HepG2 (cell line): ENCODE measurements around the gene SRD5A1. TPM values are rescaled to one million over a fixed set of nuclear protein-coding genes. Genes with fewer than 3 reads are reported as not detected.

ENCODE experiments used
- FLYWCH1 ChIP-seq: sonication (generic); formaldehyde crosslinking; IDR thresholded peaks from 2 replicates; pipeline ENCODE4 v1.8.1; 2023; ENCODE audit warnings: mild to moderate bottlenecking, missing genetic modification reagents
- FOXO1 ChIP-seq: sonication (generic); formaldehyde crosslinking; IDR thresholded peaks from 2 replicates; pipeline ENCODE4 v1.4.0; 2020; ENCODE audit warnings: missing genetic modification reagents
- HNRNPLL ChIP-seq: fragments of 200-400 bp; formaldehyde crosslinking; IDR thresholded peaks from 2 replicates; pipeline ENCODE4 v1.6.1; 2017; ENCODE audit warnings: mild to moderate bottlenecking, low read depth, low read length; ENCODE audit not compliant: poor library complexity, severe bottlenecking
- IRX3 ChIP-seq: sonication (generic); formaldehyde crosslinking; IDR thresholded peaks from 2 replicates; pipeline ENCODE4 v1.8.1; 2023; ENCODE audit warnings: mild to moderate bottlenecking, low read depth, missing genetic modification reagents, borderline replicate concordance
- ISL2 ChIP-seq: sonication (generic); formaldehyde crosslinking; IDR thresholded peaks from 2 replicates; pipeline ENCODE4 v1.5.0; 2020; ENCODE audit warnings: missing genetic modification reagents
- JUND ChIP-seq: sonication (generic); formaldehyde crosslinking; IDR thresholded peaks from 2 replicates; pipeline ENCODE4 v1.8.0; 2022; ENCODE audit warnings: mild to moderate bottlenecking, missing genetic modification reagents
- KDM3A ChIP-seq: IDR thresholded peaks from 2 replicates; pipeline ENCODE4 v1.6.1; 2018; ENCODE audit warnings: low read depth, missing compliant biosample characterization
- MATR3 ChIP-seq: sonication (generic); formaldehyde crosslinking; IDR thresholded peaks from 2 replicates; pipeline ENCODE4 v1.4.0; 2020; ENCODE audit warnings: missing genetic modification reagents
- MED8 ChIP-seq: sonication (generic); formaldehyde crosslinking; IDR thresholded peaks from 2 replicates; pipeline ENCODE4 v1.8.1; 2023; ENCODE audit warnings: mild to moderate bottlenecking, missing genetic modification reagents; ENCODE audit not compliant: insufficient replicate concordance
- PAX8 ChIP-seq: sonication (generic); formaldehyde crosslinking; IDR thresholded peaks from 2 replicates; pipeline ENCODE4 v1.8.0; 2022; ENCODE audit warnings: mild to moderate bottlenecking, missing genetic modification reagents, borderline replicate concordance
- REL ChIP-seq: sonication (generic); formaldehyde crosslinking; conservative IDR thresholded peaks from 2 replicates; pipeline ENCODE4 v1.8.0; 2022; ENCODE audit warnings: mild to moderate bottlenecking, missing genetic modification reagents, moderate library complexity
- TGIF2 ChIP-seq: IDR thresholded peaks from 2 replicates; pipeline ENCODE4 v1.6.1; 2016; ENCODE audit warnings: control low read depth, missing compliant biosample characterization
- YY1 ChIP-seq: IDR thresholded peaks from 2 replicates; pipeline ENCODE4 v1.6.1; 2011; ENCODE audit warnings: low read length, low read depth, moderate library complexity, mild to moderate bottlenecking; ENCODE audit not compliant: insufficient read depth, insufficient replicate concordance
- ZFP62 ChIP-seq: sonication (generic); formaldehyde crosslinking; IDR thresholded peaks from 2 replicates; pipeline ENCODE4 v1.4.0; 2020; ENCODE audit warnings: missing genetic modification reagents
- ZKSCAN8 ChIP-seq: IDR thresholded peaks from 2 replicates; pipeline ENCODE4 v1.6.1; 2016; ENCODE audit warnings: borderline replicate concordance, missing genetic modification reagents, missing compliant biosample characterization
- ZNF205 ChIP-seq: IDR thresholded peaks from 2 replicates; pipeline ENCODE4 v1.6.1; 2018; ENCODE audit warnings: missing biosample characterization, missing genetic modification reagents
- ZNF232 ChIP-seq: sonication (generic); formaldehyde crosslinking; IDR thresholded peaks from 2 replicates; pipeline ENCODE4 v1.4.0; 2020; ENCODE audit warnings: missing genetic modification reagents, borderline replicate concordance
- ZNF501 ChIP-seq: sonication (generic); formaldehyde crosslinking; IDR thresholded peaks from 2 replicates; pipeline ENCODE4 v1.5.1; 2020; ENCODE audit warnings: mild to moderate bottlenecking, moderate library complexity, missing genetic modification reagents
- ZNF543 ChIP-seq: sonication (generic); formaldehyde crosslinking; IDR thresholded peaks from 2 replicates; pipeline ENCODE4 v1.4.0; 2020; ENCODE audit warnings: mild to moderate bottlenecking, missing genetic modification reagents
- ZNF552 ChIP-seq: sonication (generic); formaldehyde crosslinking; IDR thresholded peaks from 2 replicates; pipeline ENCODE4 v1.9.0; 2022; ENCODE audit warnings: missing genetic modification reagents, mild to moderate bottlenecking, borderline replicate concordance
- ZNF567 ChIP-seq: sonication (generic); formaldehyde crosslinking; IDR thresholded peaks from 2 replicates; pipeline ENCODE4 v1.8.1; 2023; ENCODE audit warnings: mild to moderate bottlenecking, missing genetic modification reagents, borderline replicate concordance
- ZNF616 ChIP-seq: sonication (generic); formaldehyde crosslinking; IDR thresholded peaks from 2 replicates; pipeline ENCODE4 v1.5.0; 2020; ENCODE audit warnings: low read depth, mild to moderate bottlenecking, missing genetic modification reagents
- ZNF724P ChIP-seq: sonication (generic); formaldehyde crosslinking; IDR thresholded peaks from 2 replicates; pipeline ENCODE4 v1.8.0; 2022; ENCODE audit warnings: missing genetic modification reagents, borderline replicate concordance
- ZNF777 ChIP-seq: sonication (generic); formaldehyde crosslinking; IDR thresholded peaks from 2 replicates; pipeline ENCODE4 v1.4.0; 2020; ENCODE audit warnings: missing genetic modification reagents
- ZNF792 ChIP-seq: IDR thresholded peaks from 2 replicates; pipeline ENCODE4 v1.6.1; 2016
- polyA plus RNA-seq, 8 experiments: library from polyadenylated mRNA; depleted of rRNA in 3 of 8; stranded (reverse) in 7 of 8; unstranded in 1 of 8; fragments of >200 nt; fragmentation: Illumina TruSeq in 4 of 8; extraction: Trizol in 4 of 8; gene quantifications; 2 replicates each; pipeline versions ENCODE4 v1.2.1 to v1.2.3, GENCODE V29; 2011 to 2016; ENCODE audit warnings: low read depth in 4 of 8, missing spikeins in 1 of 8, mixed read lengths in 1 of 8; ENCODE audit not compliant: insufficient read depth in 1 of 8
- total RNA-seq, 5 experiments: library from RNA; depleted of rRNA; stranded (reverse); fragments of >200 nt; fragmentation: Illumina TruSeq; extraction: Trizol; gene quantifications; 2 replicates each; pipeline ENCODE4 v1.2.3, GENCODE V29; 2016; ENCODE audit warnings: low read depth in 1 of 5
- TF ChIP-seq, protein P1 (sequence below): IDR thresholded peaks from 2 replicates; pipeline ENCODE4 v1.6.1; 2012; ENCODE audit warnings: inconsistent platforms
- TF ChIP-seq, protein P2 (sequence below), 2 experiments: sonication (generic) in 1 of 2; formaldehyde crosslinking in 1 of 2; IDR thresholded peaks; 2 replicates each; pipeline versions ENCODE4 v1.5.1 to v1.6.1; 2011 to 2020; ENCODE audit warnings: borderline replicate concordance in 1 of 2, low read depth in 1 of 2, low read length in 1 of 2, mild to moderate bottlenecking in 1 of 2, missing genetic modification reagents in 1 of 2, moderate library complexity in 1 of 2
- TF ChIP-seq, protein P3 (sequence below): sonication (generic); formaldehyde crosslinking; IDR thresholded peaks from 2 replicates; pipeline ENCODE4 v1.4.0; 2020; ENCODE audit warnings: mild to moderate bottlenecking, missing genetic modification reagents

Gene SRD5A1
- total and polyA plus RNA-seq, 2 of the 13 experiments (the other 11 are each of a cell fraction or from before 2014, with no cell fraction given), result 6.1 to 9.9 TPM

DNA sequence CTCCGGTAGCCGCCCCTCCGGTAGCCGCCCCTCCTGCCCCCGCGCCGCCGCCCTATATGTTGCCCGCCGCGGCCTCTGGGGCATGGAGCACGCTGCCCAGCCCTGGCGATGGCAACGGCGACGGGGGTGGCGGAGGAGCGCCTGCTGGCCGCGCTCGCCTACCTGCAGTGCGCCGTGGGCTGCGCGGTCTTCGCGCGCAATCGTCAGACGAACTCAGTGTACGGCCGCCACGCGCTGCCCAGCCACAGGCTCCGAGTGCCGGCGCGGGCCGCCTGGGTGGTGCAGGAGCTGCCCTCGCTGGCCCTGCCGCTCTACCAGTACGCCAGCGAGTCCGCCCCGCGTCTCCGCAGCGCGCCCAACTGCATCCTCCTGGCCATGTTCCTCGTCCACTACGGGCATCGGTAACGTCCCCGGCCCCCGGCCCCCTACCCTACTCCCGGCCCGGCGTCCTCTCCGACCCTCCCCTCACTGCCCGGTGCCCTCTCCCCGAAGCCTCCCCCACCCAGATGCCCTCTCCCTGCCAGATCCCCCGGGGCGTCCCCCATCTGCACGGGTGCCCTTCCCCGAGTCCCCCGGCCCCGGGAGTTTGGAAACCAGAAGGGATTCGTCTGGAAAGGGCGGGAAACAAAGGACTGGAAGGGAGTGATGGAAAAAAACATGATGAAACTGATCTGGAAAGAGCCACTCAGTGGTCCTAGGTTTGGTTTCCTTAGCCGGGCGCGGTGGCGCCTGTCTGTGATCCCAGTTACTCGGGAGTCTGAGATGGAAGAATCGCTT, 417 bp downstream of the SRD5A1 start (continued):
- peak; percentile 77; the same call in 1 of the 2 replicates for TF ChIP-seq ZNF552 (CRISPR knock-in tag)
- TF ChIP-seq FLYWCH1 (CRISPR knock-in tag), result no peak
- TF ChIP-seq FOXO1 (CRISPR knock-in tag), result 0 out of 2 replicates have a peak, but pooled peaks have one; percentile 10
- no peak for TF ChIP-seq ZFP62 (CRISPR knock-in tag)
- no peak for TF ChIP-seq PAX8 (CRISPR knock-in tag)
- 0 out of 2 replicates have a peak, but pooled peaks have one; percentile 61 for TF ChIP-seq ZNF205 (CRISPR knock-in tag)
- peak; percentile 69 for TF ChIP-seq ZNF777
- no peak for TF ChIP-seq MATR3 (CRISPR knock-in tag)
- TF ChIP-seq, protein P1, sequence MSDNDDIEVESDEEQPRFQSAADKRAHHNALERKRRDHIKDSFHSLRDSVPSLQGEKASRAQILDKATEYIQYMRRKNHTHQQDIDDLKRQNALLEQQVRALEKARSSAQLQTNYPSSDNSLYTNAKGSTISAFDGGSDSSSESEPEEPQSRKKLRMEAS, result peak; percentile 50
- peak; percentile 52 for TF ChIP-seq MED8 (CRISPR knock-in tag)
- TF ChIP-seq ZNF792 (CRISPR knock-in tag), result no peak
- TF ChIP-seq ZNF232 (CRISPR knock-in tag), result 0 out of 2 replicates have a peak, but pooled peaks have one; percentile 26
- TF ChIP-seq ZNF543, result 0 out of 2 replicates have a peak, but pooled peaks have one; percentile 19
- TF ChIP-seq, protein P2, sequence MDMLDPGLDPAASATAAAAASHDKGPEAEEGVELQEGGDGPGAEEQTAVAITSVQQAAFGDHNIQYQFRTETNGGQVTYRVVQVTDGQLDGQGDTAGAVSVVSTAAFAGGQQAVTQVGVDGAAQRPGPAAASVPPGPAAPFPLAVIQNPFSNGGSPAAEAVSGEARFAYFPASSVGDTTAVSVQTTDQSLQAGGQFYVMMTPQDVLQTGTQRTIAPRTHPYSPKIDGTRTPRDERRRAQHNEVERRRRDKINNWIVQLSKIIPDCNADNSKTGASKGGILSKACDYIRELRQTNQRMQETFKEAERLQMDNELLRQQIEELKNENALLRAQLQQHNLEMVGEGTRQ (IDR thresholded peaks at IDR 0.05; ENCODE audit: low read depth, low read length), result no peak
- TF ChIP-seq, protein P2 (CRISPR knock-in tag; IDR thresholded peaks at IDR 0.05; ENCODE audit: borderline replicate concordance), result no peak
- 0 out of 2 replicates have a peak, but pooled peaks have one; percentile 28 for TF ChIP-seq ZNF616 (CRISPR knock-in tag)
- 0 out of 2 replicates have a peak, but pooled peaks have one; percentile 20 for TF ChIP-seq KDM3A
- TF ChIP-seq HNRNPLL, result peak; percentile 84
- TF ChIP-seq IRX3, result peak; percentile 48; the same call in 1 of the 2 replicates
- TF ChIP-seq JUND (CRISPR knock-in tag), result no peak
- 0 out of 2 replicates have a peak, but pooled peaks have one; percentile 27 for TF ChIP-seq REL (CRISPR knock-in tag)
- no peak for TF ChIP-seq ZNF567 (CRISPR knock-in tag)
- TF ChIP-seq, protein P3, sequence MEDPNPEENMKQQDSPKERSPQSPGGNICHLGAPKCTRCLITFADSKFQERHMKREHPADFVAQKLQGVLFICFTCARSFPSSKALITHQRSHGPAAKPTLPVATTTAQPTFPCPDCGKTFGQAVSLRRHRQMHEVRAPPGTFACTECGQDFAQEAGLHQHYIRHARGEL (CRISPR knock-in tag), result 0 out of 2 replicates have a peak, but pooled peaks have one; percentile 20
- TF ChIP-seq ISL2 (CRISPR knock-in tag), result no peak
- TF ChIP-seq ZNF501, result peak; percentile 22; the same call in 1 of the 2 replicates
- no peak for TF ChIP-seq TGIF2 (CRISPR knock-in tag)
- TF ChIP-seq ZNF724P (CRISPR knock-in tag), result no peak
- peak; percentile 26 for TF ChIP-seq YY1
- TF ChIP-seq ZKSCAN8, result 0 out of 2 replicates have a peak, but pooled peaks have one; percentile 13
